GM21423 (cell line): Measurements from ENCODE around the gene CHAT.

Source experiments
- ATAC-seq: cut with Tn5 transposase; IDR thresholded peaks from one replicate; pipeline ENCODE4 v1.9.1; 2021; ENCODE audit warnings: mild to moderate bottlenecking, moderate library complexity; ENCODE audit not compliant: unreplicated experiment

The CHAT gene

GRCh38 chr10:49613882-49614241, at the start of gene CHAT:
Gene CHAT, plus strand, starts transcription at chr10:49614037. Its CDS starts 153 bp downstream, at chr10:49614190.
- ATAC-seq, result no peak

GRCh38 chr10:49564461-49565009, 49.3 kb upstream of the CHAT start:
- ATAC-seq, result no peak

- ATAC-seq, result peak; percentile 13
These were observed 46.0 kb upstream of the CHAT start for GRCh38 chr10:49567810-49568209.

- ATAC-seq, result peak; percentile 65
These were observed 45.6 kb upstream of the CHAT start for GRCh38 chr10:49568235-49568634.

- no peak for ATAC-seq
These were observed 44.7 kb upstream of the CHAT start for GRCh38 chr10:49569031-49569631.

GRCh38 chr10:49571388-49571787, 42.4 kb upstream of the CHAT start:
- ATAC-seq, result no peak

GRCh38 chr10:49572594-49573114, 41.2 kb upstream of the CHAT start:
- ATAC-seq, result no peak

GRCh38 chr10:49575489-49576072, 38.3 kb upstream of the CHAT start:
- ATAC-seq, result no peak

GRCh38 chr10:49577182-49577925, 36.5 kb upstream of the CHAT start:
- ATAC-seq, result no peak

- ATAC-seq, result no peak
These were observed 35.4 kb upstream of the CHAT start for GRCh38 chr10:49578392-49578791.

GRCh38 chr10:49579621-49580020, 34.2 kb upstream of the CHAT start:
- ATAC-seq, result no peak

- no peak for ATAC-seq
These were observed 28.4 kb upstream of the CHAT start for GRCh38 chr10:49585387-49585786.

- ATAC-seq, result no peak
These were observed 25.9 kb upstream of the CHAT start for GRCh38 chr10:49587981-49588380.

GRCh38 chr10:49592726-49593563, 20.9 kb upstream of the CHAT start:
- no peak for ATAC-seq

- ATAC-seq, result no peak
These were observed 20.3 kb upstream of the CHAT start for GRCh38 chr10:49593564-49593875.

GRCh38 chr10:49593998-49594397, 19.8 kb upstream of the CHAT start:
- ATAC-seq, result no peak

- no peak for ATAC-seq
These were observed 19.2 kb upstream of the CHAT start for GRCh38 chr10:49594594-49594993.

GRCh38 chr10:49595003-49595712, 18.7 kb upstream of the CHAT start:
- no peak for ATAC-seq

- ATAC-seq, result no peak
These were observed 17.9 kb upstream of the CHAT start for GRCh38 chr10:49595713-49596492.

GRCh38 chr10:49596493-49596809, 17.4 kb upstream of the CHAT start:
- ATAC-seq, result no peak
